ENCODE data around the gene CLPSL1.
A peak's percentile ranks its signal among the peaks of the same experiment; 100 is the strongest.
"Not testable (repeated sequence)": the region's sequence is repeated elsewhere in the genome, so short reads cannot be mapped to it uniquely, and the experiment has no call there.

Gene CLPSL1

GRCh38 chr6:35780719-35781118 is at the start of gene CLPSL1:
Gene CLPSL1 (plus strand): TSS chr6:35781019. CDS start chr6:35781111, 92 bp downstream.
- DNase-seq, result no peak

GRCh38 chr6:35731414-35731735 is 49.4 kb upstream of the CLPSL1 start:
- DNase-seq, result peak; percentile 96

- DNase-seq, result peak; percentile 95
These were observed 48.9 kb upstream of the CLPSL1 start for GRCh38 chr6:35731736-35732532.

GRCh38 chr6:35733633-35734032 is 47.2 kb upstream of the CLPSL1 start:
- no peak for DNase-seq

GRCh38 chr6:35734319-35734718 is 46.5 kb upstream of the CLPSL1 start:
- DNase-seq, result not testable (repeated sequence)

- DNase-seq, result no peak
These were observed 45.4 kb upstream of the CLPSL1 start for GRCh38 chr6:35735452-35735851.

GRCh38 chr6:35736253-35736894 is 44.4 kb upstream of the CLPSL1 start:
- DNase-seq, result peak; percentile 89

GRCh38 chr6:35736982-35737412 is 43.8 kb upstream of the CLPSL1 start, which contains the start of gene ARMC12:
Gene ARMC12 (plus strand): TSS chr6:35737032. CDS start chr6:35737109, 77 bp downstream.
- DNase-seq, result no peak

GRCh38 chr6:35737413-35738211 is 43.2 kb upstream of the CLPSL1 start:
- peak; percentile 77 for DNase-seq

- DNase-seq, result no peak
These were observed 40.9 kb upstream of the CLPSL1 start for GRCh38 chr6:35739645-35740524.

GRCh38 chr6:35742842-35743241 is 38.0 kb upstream of the CLPSL1 start:
- DNase-seq, result no peak

- no peak for DNase-seq
These were observed 35.3 kb upstream of the CLPSL1 start for GRCh38 chr6:35745509-35745908.

GRCh38 chr6:35746516-35746915 is 34.3 kb upstream of the CLPSL1 start:
- no peak for DNase-seq

GRCh38 chr6:35747877-35748276 is 32.9 kb upstream of the CLPSL1 start:
- DNase-seq, result no peak

- DNase-seq, result no peak
These were observed 30.3 kb upstream of the CLPSL1 start for GRCh38 chr6:35750557-35750956.

GRCh38 chr6:35751594-35751993 is 29.2 kb upstream of the CLPSL1 start:
- peak; percentile 71 for DNase-seq

- DNase-seq, result no peak
These were observed 28.5 kb upstream of the CLPSL1 start for GRCh38 chr6:35752330-35752729.

- no peak for DNase-seq
These were observed 26.2 kb upstream of the CLPSL1 start for GRCh38 chr6:35754452-35755277.

- no peak for DNase-seq
These were observed 25.4 kb upstream of the CLPSL1 start for GRCh38 chr6:35755278-35755924.

GRCh38 chr6:35757456-35758123 is 23.2 kb upstream of the CLPSL1 start:
- DNase-seq, result peak; percentile 57

Data from activated CD4-positive, alpha-beta T cell treated with anti-CD3 and anti-CD28 coated beads, Interleukin-2, Interleukin-6, amounts not matched to agents 100 ng/mL and 50 ng/mL, durations not matched to agents 16 hours and 8 hours (primary cell).